SK-N-MC (cell line): ENCODE data around the gene PDE4D.

Source experiments
- EZH2 ChIP-seq: fragments of 200-600 bp; sonication (generic); IDR thresholded peaks from one replicate; pipeline ENCODE4 v1.6.1; 2017; ENCODE audit warnings: antibody characterized with exemption
- FOXP2 ChIP-seq: optimal IDR thresholded peaks from 2 replicates; pipeline ENCODE3; 2011; ENCODE audit warnings: mild to moderate bottlenecking, moderate library complexity; ENCODE audit not compliant: insufficient read depth; ENCODE audit errors: extremely low read length, control extremely low read depth
- POLR2AphosphoS5 ChIP-seq: IDR thresholded peaks from 2 replicates; pipeline ENCODE4 v1.6.1; 2012; ENCODE audit warnings: mild to moderate bottlenecking, low read depth, low read length, borderline replicate concordance

DNA sequence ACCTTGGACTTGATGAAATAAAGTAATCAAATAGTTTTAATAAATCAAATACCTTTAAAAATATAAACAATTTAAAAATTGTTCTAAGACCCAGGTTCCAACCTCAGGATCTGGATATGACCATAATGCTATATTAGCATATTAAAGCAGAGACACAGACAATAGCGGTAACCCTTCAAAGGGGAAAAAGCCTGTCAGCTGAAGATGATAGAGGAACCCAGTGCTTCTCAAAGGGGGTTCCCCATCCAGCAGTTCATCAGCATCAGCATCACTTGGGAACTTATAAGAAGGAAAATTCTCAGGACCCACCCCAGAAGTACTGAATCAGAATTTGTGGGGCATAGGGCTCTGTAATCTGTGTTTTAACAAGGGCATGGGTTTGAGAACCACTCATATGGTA is 791.1 kb downstream of the PDE4D start:
- no peak for TF ChIP-seq EZH2
- TF ChIP-seq POLR2AphosphoS5: no peak
- TF ChIP-seq FOXP2: no peak
